Nephron (organoid): ENCODE results near the gene NSRP1.

Source experiments
- H3K27ac Mint-ChIP-seq, 3 experiments: 2 replicates each; pipeline ENCODE4 v1.8.0; 2020; ENCODE audit warnings: mixed read lengths in 3 of 3, mild to moderate bottlenecking in 2 of 3, moderate library complexity in 1 of 3
- H3K27me3 Mint-ChIP-seq: 2 replicates; pipeline ENCODE4 v1.8.0; 2021; ENCODE audit warnings: low read depth, mild to moderate bottlenecking, moderate library complexity, mixed read lengths
- H3K36me3 Mint-ChIP-seq: 2 replicates; pipeline ENCODE4 v1.8.0; 2020; ENCODE audit warnings: low read depth, mixed read lengths
- H3K4me1 Mint-ChIP-seq: 2 replicates; pipeline ENCODE4 v1.8.0; 2020; ENCODE audit warnings: mixed read lengths
- H3K4me3 Mint-ChIP-seq, 3 experiments: 2 replicates each; pipeline ENCODE4 v1.8.0; 2020; ENCODE audit warnings: mild to moderate bottlenecking in 3 of 3, mixed read lengths in 3 of 3, moderate library complexity in 2 of 3
- H3K9me3 Mint-ChIP-seq: 2 replicates; pipeline ENCODE4 v1.8.0; 2020; ENCODE audit warnings: mixed read lengths
- CTCF ChIP-seq, 3 experiments: fragments of 200-600 bp; sonication (generic); IDR thresholded peaks; one replicate each; pipeline ENCODE4 v1.5.0; 2021; ENCODE audit warnings: antibody characterized with exemption in 3 of 3; ENCODE audit not compliant: unreplicated experiment in 3 of 3

Gene NSRP1

GRCh38 chr17:30116661-30117551, at the start of gene NSRP1:
NSRP1 (plus strand) TSS chr17:30116816; CDS start chr17:30116844, 28 bp downstream.
- Mint-ChIP-seq H3K4me3 (peak within 1 kb of the TSS; percentile 97 to 98 (median 97)), H3K27ac (peak within 1 kb of the TSS; percentile 98 to 99 (median 99))

GRCh38 chr17:30068465-30068864, 48.2 kb upstream of the NSRP1 start:
- Mint-ChIP-seq H3K27ac (no peak overlapping the region), H3K4me3 (no peak overlapping the region), H3K36me3 (peaks cover 12% of the 10 kb centered on the region), H3K4me1 (no peaks in the 10 kb centered on the region), H3K9me3 (peaks cover 41% of the 10 kb centered on the region), H3K27me3 (peaks cover 1% of the 10 kb centered on the region)
- TF ChIP-seq CTCF (IDR thresholded peaks at IDR 0.05; ENCODE audit: unreplicated experiment in 3 of 3), result no peak

More at GRCh38 chr17:30116661-30117551, at the start of gene NSRP1:
- Mint-ChIP-seq H3K27me3 (no peaks in the 10 kb centered on the region), H3K36me3 (peaks cover 16% of the 10 kb centered on the region), H3K9me3 (no peaks in the 10 kb centered on the region), H3K4me1 (peaks cover 26% of the 10 kb centered on the region)
- no peak for TF ChIP-seq CTCF (IDR thresholded peaks at IDR 0.05; ENCODE audit: unreplicated experiment in 3 of 3)

GRCh38 chr17:30074254-30074653, 42.4 kb upstream of the NSRP1 start:
- Mint-ChIP-seq H3K36me3 (no peaks in the 10 kb centered on the region), H3K4me1 (no peaks in the 10 kb centered on the region)

GRCh38 chr17:30074730-30075129, 41.9 kb upstream of the NSRP1 start:
- Mint-ChIP-seq H3K36me3 (no peaks in the 10 kb centered on the region), H3K9me3 (peaks cover 2% of the 10 kb centered on the region), H3K27me3 (peaks cover 9% of the 10 kb centered on the region), H3K27ac (no peak overlapping the region), H3K4me1 (no peaks in the 10 kb centered on the region), H3K4me3 (no peak overlapping the region)
- TF ChIP-seq CTCF (IDR thresholded peaks at IDR 0.05; ENCODE audit: unreplicated experiment in 3 of 3), result no peak

More at GRCh38 chr17:30074254-30074653, 42.4 kb upstream of the NSRP1 start:
- Mint-ChIP-seq H3K4me3 (no peak overlapping the region), H3K27me3 (peaks cover 9% of the 10 kb centered on the region), H3K9me3 (peaks cover 2% of the 10 kb centered on the region), H3K27ac (no peak overlapping the region)
- no peak for TF ChIP-seq CTCF (IDR thresholded peaks at IDR 0.05; ENCODE audit: unreplicated experiment in 3 of 3)

GRCh38 chr17:30082773-30083172, 33.8 kb upstream of the NSRP1 start:
- Mint-ChIP-seq H3K36me3 (no peaks in the 10 kb centered on the region), H3K27me3 (no peaks in the 10 kb centered on the region), H3K4me1 (peaks cover 10% of the 10 kb centered on the region), H3K4me3 (no peak overlapping the region), H3K9me3 (peaks cover 3% of the 10 kb centered on the region), H3K27ac (no peak overlapping the region)
- no peak for TF ChIP-seq CTCF (IDR thresholded peaks at IDR 0.05; ENCODE audit: unreplicated experiment in 3 of 3)
